Measurements from ENCODE around the gene INSIG1.

The INSIG1 gene

GRCh38 chr7:155283565-155284194, 14.0 kb upstream of the INSIG1 start:
- no peak for DNase-seq
- no peak overlapping the region for H3K4me3 ChIP-seq (ENCODE audit: low read depth, low read length)
- TF ChIP-seq CTCF (IDR thresholded peaks at IDR 0.05; ENCODE audit: low read depth, low read length, missing control alignments), result no peak
- no peaks in the 10 kb centered on the region for H3K27me3 ChIP-seq (replicated peaks)
- H3K27ac ChIP-seq, result no peak overlapping the region
- no peaks in the 10 kb centered on the region for H3K36me3 ChIP-seq (replicated peaks)
- in situ Hi-C loops (cut with HindIII; ENCODE audit: low pct_ligation_motif_present, low sequenced_read_pairs), result no loop called here

- TF ChIP-seq CTCF (IDR thresholded peaks at IDR 0.05; ENCODE audit: low read depth, low read length, missing control alignments), result no peak
- Histone ChIP-seq H3K4me3 (ENCODE audit: low read depth, low read length) (no peak overlapping the region), H3K36me3 (replicated peaks) (no peaks in the 10 kb centered on the region), H3K27me3 (replicated peaks) (no peaks in the 10 kb centered on the region), H3K27ac (no peak overlapping the region)
- no peak for DNase-seq
- in situ Hi-C loops (cut with HindIII; ENCODE audit: low pct_ligation_motif_present, low sequenced_read_pairs), result no loop called here
These were observed 13.0 kb upstream of the INSIG1 start for GRCh38 chr7:155284496-155285274.

- no peaks in the 10 kb centered on the region for H3K36me3 ChIP-seq (replicated peaks)
- DNase-seq, result no peak
- H3K4me3 ChIP-seq (ENCODE audit: low read depth, low read length), result no peak overlapping the region
- TF ChIP-seq CTCF (IDR thresholded peaks at IDR 0.05; ENCODE audit: low read depth, low read length, missing control alignments), result no peak
- in situ Hi-C loops (cut with HindIII; ENCODE audit: low pct_ligation_motif_present, low sequenced_read_pairs), result no loop called here
- H3K27ac ChIP-seq, result no peak overlapping the region
- H3K27me3 ChIP-seq (replicated peaks), result no peaks in the 10 kb centered on the region
These were observed 12.3 kb upstream of the INSIG1 start for GRCh38 chr7:155285423-155285822.

GRCh38 chr7:155285833-155286232, 11.8 kb upstream of the INSIG1 start:
- TF ChIP-seq CTCF (IDR thresholded peaks at IDR 0.05; ENCODE audit: low read depth, low read length, missing control alignments), result no peak
- DNase-seq, result no peak
- Histone ChIP-seq H3K27me3 (replicated peaks) (no peaks in the 10 kb centered on the region), H3K4me3 (ENCODE audit: low read depth, low read length) (no peak overlapping the region), H3K27ac (no peak overlapping the region), H3K36me3 (replicated peaks) (no peaks in the 10 kb centered on the region)
- in situ Hi-C loops (cut with HindIII; ENCODE audit: low pct_ligation_motif_present, low sequenced_read_pairs), result no loop called here

GRCh38 chr7:155286686-155287085, 11.0 kb upstream of the INSIG1 start:
- no peak for TF ChIP-seq CTCF (IDR thresholded peaks at IDR 0.05; ENCODE audit: low read depth, low read length, missing control alignments)
- in situ Hi-C loops (cut with HindIII; ENCODE audit: low pct_ligation_motif_present, low sequenced_read_pairs), result no loop called here
- no peaks in the 10 kb centered on the region for H3K36me3 ChIP-seq (replicated peaks)
- H3K27me3 ChIP-seq (replicated peaks), result no peaks in the 10 kb centered on the region
- no peak for DNase-seq
- H3K4me3 ChIP-seq (ENCODE audit: low read depth, low read length), result no peak overlapping the region
- no peak overlapping the region for H3K27ac ChIP-seq
